Choroid plexus epithelial cell (primary cell): Measurements from ENCODE around the gene E2F3.

Source experiments
- DNase-seq: peaks from one replicate; pipeline ENCODE4 v3.0.0-alpha.2; 2010; ENCODE audit warnings: low read depth
- H3K4me3 ChIP-seq: 2 replicates; pipeline ENCODE4 v1.5.1; 2011; ENCODE audit warnings: low read depth, mild to moderate bottlenecking, control low read depth, low read length, moderate library complexity
- TF ChIP-seq, protein P1 (sequence below): conservative IDR thresholded peaks from 2 replicates; pipeline ENCODE4 v1.5.1; 2011; ENCODE audit warnings: low read depth, mild to moderate bottlenecking, control low read depth, inconsistent platforms, low read length, moderate library complexity

Gene E2F3

DNA sequence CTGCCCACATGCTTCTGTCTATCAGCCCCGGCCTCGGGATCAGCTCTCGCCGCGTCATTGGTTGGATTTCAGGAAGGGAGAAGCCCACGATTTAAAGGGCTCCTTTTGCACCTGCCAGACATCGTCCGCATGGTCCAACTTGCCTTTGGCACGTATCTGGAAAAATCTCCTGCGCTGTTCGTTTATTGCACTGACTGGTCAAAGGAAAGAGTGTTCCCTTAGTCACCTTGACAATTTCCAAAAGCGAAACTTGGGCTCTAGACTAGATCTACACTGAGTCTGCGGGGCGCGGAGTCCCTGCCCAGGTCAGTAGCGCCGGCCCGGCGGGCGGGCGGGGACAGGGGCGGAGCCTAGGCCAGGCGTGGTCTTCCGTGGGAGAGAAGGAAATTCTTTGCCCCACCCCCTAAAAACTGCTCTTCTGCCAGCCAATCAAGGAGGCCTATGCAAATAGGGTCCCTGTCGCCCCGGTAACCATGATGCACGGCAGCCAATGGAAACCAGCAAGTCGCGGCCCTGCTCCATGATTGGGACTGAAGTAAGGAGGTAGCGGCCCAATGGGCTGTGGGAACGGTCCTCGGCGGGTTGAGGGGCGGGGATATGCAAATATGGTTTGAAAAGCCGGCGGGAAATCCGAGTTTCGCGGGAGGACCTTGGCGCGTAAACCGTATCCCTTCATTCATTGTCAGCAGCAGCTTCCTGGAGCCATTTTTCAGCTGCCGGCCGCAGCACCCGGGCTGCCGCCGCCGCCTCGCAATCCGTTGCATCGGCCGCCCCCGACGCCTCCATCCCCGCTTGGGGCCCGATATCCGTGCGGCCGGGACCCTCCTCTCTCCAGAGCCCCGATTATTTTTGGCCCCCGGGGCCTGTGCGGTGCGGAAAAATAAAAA, at the start of gene E2F3:
Gene E2F3, plus strand, starts transcription at position 675 of the 887 bp plus-strand sequence. CDS start 354 bp downstream, outside the sequence.
- TF ChIP-seq, protein P1, sequence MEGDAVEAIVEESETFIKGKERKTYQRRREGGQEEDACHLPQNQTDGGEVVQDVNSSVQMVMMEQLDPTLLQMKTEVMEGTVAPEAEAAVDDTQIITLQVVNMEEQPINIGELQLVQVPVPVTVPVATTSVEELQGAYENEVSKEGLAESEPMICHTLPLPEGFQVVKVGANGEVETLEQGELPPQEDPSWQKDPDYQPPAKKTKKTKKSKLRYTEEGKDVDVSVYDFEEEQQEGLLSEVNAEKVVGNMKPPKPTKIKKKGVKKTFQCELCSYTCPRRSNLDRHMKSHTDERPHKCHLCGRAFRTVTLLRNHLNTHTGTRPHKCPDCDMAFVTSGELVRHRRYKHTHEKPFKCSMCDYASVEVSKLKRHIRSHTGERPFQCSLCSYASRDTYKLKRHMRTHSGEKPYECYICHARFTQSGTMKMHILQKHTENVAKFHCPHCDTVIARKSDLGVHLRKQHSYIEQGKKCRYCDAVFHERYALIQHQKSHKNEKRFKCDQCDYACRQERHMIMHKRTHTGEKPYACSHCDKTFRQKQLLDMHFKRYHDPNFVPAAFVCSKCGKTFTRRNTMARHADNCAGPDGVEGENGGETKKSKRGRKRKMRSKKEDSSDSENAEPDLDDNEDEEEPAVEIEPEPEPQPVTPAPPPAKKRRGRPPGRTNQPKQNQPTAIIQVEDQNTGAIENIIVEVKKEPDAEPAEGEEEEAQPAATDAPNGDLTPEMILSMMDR = no peak
- peak; percentile 100 for DNase-seq
- peak within 1 kb of the TSS; percentile 78 for H3K4me3 ChIP-seq

DNA sequence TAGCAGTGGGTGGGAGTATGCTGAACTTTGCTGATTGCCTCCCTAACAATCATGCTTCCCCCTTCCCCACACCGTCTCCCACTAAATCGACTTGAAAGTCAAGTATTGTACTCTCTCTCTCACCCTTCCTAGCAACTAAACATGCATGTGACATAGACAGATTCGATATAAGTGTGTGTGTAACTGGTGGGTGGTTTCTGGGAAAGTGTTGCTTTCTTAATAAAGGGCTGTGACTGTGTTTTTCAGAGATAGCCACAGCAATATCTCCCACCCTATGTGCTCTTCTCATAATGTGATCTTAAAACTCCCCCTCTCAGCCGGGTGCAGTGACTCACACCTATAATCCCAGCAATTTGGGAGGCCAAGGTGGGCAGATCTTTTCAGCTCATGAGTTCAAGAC, 49.3 kb upstream of the E2F3 start:
- no peak for DNase-seq
- H3K4me3 ChIP-seq = no peak overlapping the region
- TF ChIP-seq, protein P1 = no peak

DNA sequence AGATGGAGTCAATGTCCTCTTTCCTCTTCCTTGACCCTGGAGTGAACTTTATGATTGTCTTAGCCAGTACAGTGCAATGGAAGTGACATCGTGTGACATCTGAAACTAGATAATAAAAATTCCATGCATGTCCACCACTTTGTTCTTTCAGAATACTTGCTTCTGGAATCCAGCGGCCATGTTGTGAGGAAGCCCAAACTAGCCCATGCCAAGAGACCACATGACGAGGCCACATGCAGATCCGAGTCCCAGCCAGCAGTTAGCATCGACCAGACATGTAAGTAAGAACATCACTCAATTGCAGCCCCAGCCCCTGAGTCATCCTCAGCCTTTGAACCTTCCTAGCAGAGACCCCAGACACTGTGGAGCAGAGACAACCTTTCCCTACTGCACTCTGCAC, 48.5 kb upstream of the E2F3 start:
- H3K4me3 ChIP-seq = no peak overlapping the region
- DNase-seq = no peak
- TF ChIP-seq, protein P1 = no peak

DNA sequence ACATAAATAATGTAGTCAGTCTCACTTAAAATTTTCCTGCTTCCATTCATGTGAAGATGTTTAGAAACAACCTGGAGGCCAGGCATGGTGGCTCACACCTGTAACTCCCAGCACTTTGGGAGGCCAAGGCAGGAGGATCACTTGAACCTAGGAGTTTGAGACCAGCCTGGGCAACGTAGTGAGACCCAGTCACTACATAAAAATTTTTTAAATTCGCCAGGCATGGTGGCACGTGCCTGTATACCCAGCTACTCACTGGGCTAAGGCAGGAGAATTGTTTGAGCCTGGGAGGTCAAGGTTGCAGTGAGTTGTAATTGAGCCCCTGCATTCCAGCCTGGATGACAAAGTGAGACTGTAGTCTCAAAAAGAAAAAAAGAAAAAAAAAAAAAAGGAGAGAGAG, 47.3 kb upstream of the E2F3 start:
- TF ChIP-seq, protein P1 = no peak

DNA sequence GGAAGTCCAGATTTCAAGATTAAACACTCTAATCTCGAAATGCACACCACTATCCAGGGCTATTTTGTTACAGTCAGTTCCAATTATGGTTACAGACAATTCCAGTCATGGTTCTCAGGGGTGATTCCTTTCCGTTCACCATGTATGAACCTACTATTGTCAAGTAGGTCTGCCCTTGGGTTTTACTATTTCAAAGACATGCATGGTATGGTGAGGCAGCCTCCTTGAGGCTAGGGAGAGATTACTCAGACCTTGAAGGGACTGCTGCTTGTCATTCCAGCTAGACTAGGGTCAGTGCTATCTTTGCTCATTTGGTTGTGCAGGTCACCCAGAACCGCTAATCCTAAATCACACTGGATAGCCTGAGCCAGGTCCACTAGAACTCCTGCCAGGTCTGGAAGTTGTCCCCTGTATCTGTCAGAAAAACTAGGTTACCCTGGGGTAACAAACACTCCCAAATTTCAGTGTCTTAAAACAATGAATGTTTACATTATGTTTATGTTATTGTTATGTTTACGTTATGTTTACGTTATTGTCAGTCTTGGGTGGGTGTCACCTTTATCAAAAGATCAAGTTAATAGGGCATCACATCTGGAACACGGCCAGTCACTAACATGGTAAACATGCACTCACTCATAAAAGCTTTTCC, 41.1 kb upstream of the E2F3 start:
- TF ChIP-seq, protein P1 = no peak

More for the DNA sequence above, 47.3 kb upstream of the E2F3 start:
- no peak overlapping the region for H3K4me3 ChIP-seq
- DNase-seq = no peak

DNA sequence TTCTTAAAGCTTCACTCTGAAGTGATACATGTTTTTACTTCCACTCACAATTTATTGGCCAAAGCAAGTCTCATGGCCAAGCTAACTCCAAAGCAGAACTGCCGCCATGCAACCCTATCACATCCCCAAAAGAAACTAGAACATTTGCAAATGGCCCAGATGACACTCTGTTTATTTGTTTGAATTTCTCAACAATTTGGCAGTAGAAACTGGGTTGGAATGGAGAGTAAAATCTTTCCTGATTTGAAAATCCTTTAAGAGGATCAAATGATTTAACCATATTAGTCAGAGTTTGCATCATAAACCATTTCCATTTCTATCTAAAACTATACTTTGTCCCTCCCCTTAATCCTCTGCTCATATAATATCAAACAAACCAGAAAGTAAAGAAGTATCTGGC, 39.1 kb upstream of the E2F3 start:
- TF ChIP-seq, protein P1 = no peak
- no peak overlapping the region for H3K4me3 ChIP-seq
- DNase-seq = no peak

More for the DNA sequence above, 41.1 kb upstream of the E2F3 start:
- no peak overlapping the region for H3K4me3 ChIP-seq
- no peak for DNase-seq
